Calu3 (cell line): ENCODE data around the gene AK8. TPM values are rescaled to one million over a fixed set of nuclear protein-coding genes. Genes with fewer than 3 reads are reported as not detected.

ENCODE experiments used
- BruUV-seq: library from RNA; stranded (reverse); fragments of 400-500 nt; replicated peaks from 2 replicates; lab custom pipeline; 2021; lab: Mats Ljungman, UMichigan
- CTCF ChIA-PET: fragments of 300-600 bp; sonication (Branson Sonifier 250); formaldehyde crosslinking; loops from one replicate; lab custom pipeline; 2022; ENCODE audit warnings: antibody characterized with exemption; lab: Charles Lee
- DNase-seq: peaks from one replicate; pipeline ENCODE4 v3.0.0; 2022
- H3K27ac Mint-ChIP-seq: one replicate; pipeline ENCODE4 v1.8.0; 2022; ENCODE audit warnings: mixed read lengths; ENCODE audit not compliant: unreplicated experiment
- H3K27me3 Mint-ChIP-seq: one replicate; pipeline ENCODE4 v1.8.0; 2022; ENCODE audit warnings: mixed read lengths; ENCODE audit not compliant: unreplicated experiment
- H3K36me3 Mint-ChIP-seq: one replicate; pipeline ENCODE4 v1.8.0; 2022; ENCODE audit warnings: mild to moderate bottlenecking, moderate library complexity, mixed read lengths; ENCODE audit not compliant: insufficient read depth, unreplicated experiment
- H3K4me1 Mint-ChIP-seq: one replicate; pipeline ENCODE4 v1.8.0; 2022; ENCODE audit warnings: mild to moderate bottlenecking, low read depth, mixed read lengths; ENCODE audit not compliant: unreplicated experiment
- H3K4me3 Mint-ChIP-seq: one replicate; pipeline ENCODE4 v1.8.0; 2022; ENCODE audit warnings: mild to moderate bottlenecking, low read depth, moderate library complexity, mixed read lengths; ENCODE audit not compliant: unreplicated experiment
- H3K9me3 Mint-ChIP-seq: one replicate; pipeline ENCODE4 v1.8.0; 2022; ENCODE audit warnings: low read depth, mixed read lengths; ENCODE audit not compliant: unreplicated experiment
- CTCF ChIP-seq: fragments of 200-600 bp; IDR thresholded peaks from one replicate; pipeline ENCODE4 v1.8.0; 2022; ENCODE audit warnings: antibody characterized with exemption; ENCODE audit not compliant: unreplicated experiment
- intact Hi-C: fragments of 100-400 bp; cut with micrococcal nuclease; formaldehyde crosslinking; loops from one replicate; pipeline ENCODE4 v1.10.0; 2022; ENCODE audit not compliant: unreplicated experiment
- total RNA-seq: library from RNA; stranded (reverse); gene quantifications from 2 replicates; pipeline ENCODE4 v1.2.3, GENCODE V29; 2022

AK8 gene
- total RNA-seq, 1 experiment from 2014 or later: 1.4 TPM

- H3K4me1 Mint-ChIP-seq: no peaks in the 10 kb centered on the region
- CTCF ChIA-PET: no interaction called here
- no peak for TF ChIP-seq CTCF
- no peaks in the 10 kb centered on the region for H3K27me3 Mint-ChIP-seq
- no peak overlapping the region for H3K27ac Mint-ChIP-seq
- intact Hi-C loops: no loop called here
- no TSS peak for BruUV-seq
- no peak overlapping the region for H3K4me3 Mint-ChIP-seq
- H3K36me3 Mint-ChIP-seq: no peaks in the 10 kb centered on the region
- no peaks in the 10 kb centered on the region for H3K9me3 Mint-ChIP-seq
- no peak for DNase-seq
These were observed 20.3 kb downstream of the AK8 start for GRCh38 chr9:132857616-132858342.

GRCh38 chr9:132857031-132857430 lies 21.1 kb downstream of the AK8 start:
- intact Hi-C loops: no loop called here
- Mint-ChIP-seq H3K9me3 (no peaks in the 10 kb centered on the region), H3K4me1 (no peaks in the 10 kb centered on the region), H3K4me3 (no peak overlapping the region), H3K36me3 (no peaks in the 10 kb centered on the region), H3K27me3 (no peaks in the 10 kb centered on the region), H3K27ac (no peak overlapping the region)
- CTCF ChIA-PET: interaction anchor here (0.6 kb wide), 1 partner anchor 1550 kb away, joined by 3 read pairs; no protein-coding TSS in a partner anchor
- DNase-seq: no peak
- TF ChIP-seq CTCF: no peak
- BruUV-seq: no TSS peak

GRCh38 chr9:132855904-132856303 lies 22.2 kb downstream of the AK8 start:
- no peak for DNase-seq
- H3K9me3 Mint-ChIP-seq: no peaks in the 10 kb centered on the region
- TF ChIP-seq CTCF: no peak
- H3K36me3 Mint-ChIP-seq: no peaks in the 10 kb centered on the region
- H3K4me3 Mint-ChIP-seq: no peak overlapping the region
- H3K27ac Mint-ChIP-seq: no peak overlapping the region
- CTCF ChIA-PET: no interaction called here
- intact Hi-C loops: no loop called here
- H3K4me1 Mint-ChIP-seq: no peaks in the 10 kb centered on the region
- no TSS peak for BruUV-seq
- no peaks in the 10 kb centered on the region for H3K27me3 Mint-ChIP-seq

- no peaks in the 10 kb centered on the region for H3K27me3 Mint-ChIP-seq
- no peak overlapping the region for H3K27ac Mint-ChIP-seq
- CTCF ChIA-PET: no interaction called here
- no TSS peak for BruUV-seq
- H3K4me1 Mint-ChIP-seq: no peaks in the 10 kb centered on the region
- intact Hi-C loops: no loop called here
- H3K36me3 Mint-ChIP-seq: no peaks in the 10 kb centered on the region
- no peak overlapping the region for H3K4me3 Mint-ChIP-seq
- DNase-seq: no peak
- no peaks in the 10 kb centered on the region for H3K9me3 Mint-ChIP-seq
- no peak for TF ChIP-seq CTCF
These were observed 23.3 kb downstream of the AK8 start for GRCh38 chr9:132854832-132855231.
